GM19372 (cell line): Measurements from ENCODE around the gene CLDN19.

Experiments used
- ATAC-seq: cut with Tn5 transposase; IDR thresholded peaks from one replicate; pipeline ENCODE4 v1.9.1; 2021; ENCODE audit warnings: mild to moderate bottlenecking, low read depth, moderate library complexity; ENCODE audit not compliant: unreplicated experiment

The CLDN19 gene

GRCh38 chr1:42739753-42740700 is at the start of gene CLDN19:
Gene CLDN19 (minus strand): TSS chr1:42740236. CDS start chr1:42740063, 173 bp downstream.
- ATAC-seq, result no peak

- ATAC-seq, result no peak
Measured at GRCh38 chr1:42788021-42788420, 48.0 kb upstream of the CLDN19 start.

- ATAC-seq, result no peak
Measured at GRCh38 chr1:42786097-42786496, 46.1 kb upstream of the CLDN19 start.

GRCh38 chr1:42784946-42785693 is 45.1 kb upstream of the CLDN19 start, which contains the start of gene TMEM269:
Gene TMEM269 (plus strand): TSS chr1:42784991. CDS start chr1:42789894, 4,903 bp downstream.
- no peak for ATAC-seq

- ATAC-seq, result no peak
Measured at GRCh38 chr1:42784547-42784945, 44.5 kb upstream of the CLDN19 start.

- no peak for ATAC-seq
Measured at GRCh38 chr1:42783092-42783491, 43.1 kb upstream of the CLDN19 start.

- ATAC-seq, result no peak
Measured at GRCh38 chr1:42780176-42780575, 40.1 kb upstream of the CLDN19 start.

- ATAC-seq, result no peak
Measured at GRCh38 chr1:42779725-42780124, 39.7 kb upstream of the CLDN19 start.

GRCh38 chr1:42777852-42778251 is 37.8 kb upstream of the CLDN19 start:
- no peak for ATAC-seq

GRCh38 chr1:42776502-42776901 is 36.5 kb upstream of the CLDN19 start:
- ATAC-seq, result no peak

GRCh38 chr1:42774928-42775526 is 35.0 kb upstream of the CLDN19 start:
- no peak for ATAC-seq

- ATAC-seq, result no peak
Measured at GRCh38 chr1:42773420-42773819, 33.4 kb upstream of the CLDN19 start.

- ATAC-seq, result no peak
Measured at GRCh38 chr1:42769811-42770210, 29.8 kb upstream of the CLDN19 start.

GRCh38 chr1:42768172-42768571 is 28.1 kb upstream of the CLDN19 start:
- ATAC-seq, result no peak

- peak; percentile 1 for ATAC-seq
Measured at GRCh38 chr1:42767510-42768000, 27.5 kb upstream of the CLDN19 start.

- ATAC-seq, result peak; percentile 87
Measured at GRCh38 chr1:42766741-42767509, 26.9 kb upstream of the CLDN19 start, which contains the start of the genes C1orf50 and P3H1. Gene C1orf50 (plus strand): TSS chr1:42767249. CDS start chr1:42767312, 63 bp downstream. Gene P3H1 (minus strand): TSS chr1:42767028. CDS start chr1:42766971, 57 bp downstream.

- peak; percentile 24 for ATAC-seq
Measured at GRCh38 chr1:42765832-42766740, 26.1 kb upstream of the CLDN19 start.

GRCh38 chr1:42765269-42765668 is 25.2 kb upstream of the CLDN19 start:
- ATAC-seq, result no peak

GRCh38 chr1:42762269-42762668 is 22.2 kb upstream of the CLDN19 start:
- ATAC-seq, result no peak
